Thymus (tissue), 11 donors: Measurements from ENCODE around the gene NDUFB3. TPM values are rescaled to one million over a fixed set of nuclear protein-coding genes. Genes with fewer than 3 reads are reported as not detected.

ENCODE experiments used
- DNase-seq, 9 donors: peaks; one replicate each; pipeline ENCODE4 v3.0.0-alpha.2; 2013; ENCODE audit warnings: low spot score in 9 of 9, low read depth in 6 of 9, missing footprints in 1 of 9
- H3K27ac ChIP-seq, 2 donors: one replicate each; pipeline ENCODE4 v1.5.1; 2013; ENCODE audit warnings: control low read depth in 1 of 2, low read depth in 1 of 2, low read length in 1 of 2, mild to moderate bottlenecking in 1 of 2, moderate library complexity in 1 of 2
- H3K27me3 ChIP-seq, 2 donors: one replicate each; pipeline ENCODE4 v1.5.1; 2013; ENCODE audit warnings: low read length in 1 of 2; ENCODE audit not compliant: control insufficient read depth in 2 of 2, insufficient read depth in 1 of 2
- H3K36me3 ChIP-seq, 2 donors: one replicate each; pipeline ENCODE4 v1.5.1; 2013; ENCODE audit warnings: low read length in 1 of 2, mild to moderate bottlenecking in 1 of 2, moderate library complexity in 1 of 2; ENCODE audit not compliant: control insufficient read depth in 2 of 2, insufficient read depth in 2 of 2
- H3K4me1 ChIP-seq, 2 donors: one replicate each; pipeline ENCODE4 v1.5.1; 2013; ENCODE audit warnings: low read length in 2 of 2; ENCODE audit not compliant: control insufficient read depth in 2 of 2, insufficient read depth in 2 of 2
- H3K4me3 ChIP-seq, 2 donors: one replicate each; pipeline ENCODE4 v1.5.1; 2013; ENCODE audit warnings: low read length in 2 of 2, control low read depth in 1 of 2, mild to moderate bottlenecking in 1 of 2
- H3K9me3 ChIP-seq, 2 donors: one replicate each; pipeline ENCODE4 v1.5.1; 2013; ENCODE audit warnings: low read length in 1 of 2, mild to moderate bottlenecking in 1 of 2; ENCODE audit not compliant: control insufficient read depth in 2 of 2, insufficient read depth in 1 of 2
- WGBS: extraction: QIAGEN DNeasy Blood & Tissue Kit; methylation state at CpG from one replicate; pipeline ENCODE4 v1.1.7; 2013; 5-methylcytosine and 5-hydroxymethylcytosine counted together
- polyA plus RNA-seq: library from polyadenylated mRNA; stranded (reverse); fragments of 200-250 nt; gene quantifications from one replicate; pipeline ENCODE4 v1.2.3, GENCODE V29; 2013
- total RNA-seq: library from RNA; stranded (reverse); fragments of 120-200 nt; gene quantifications from one replicate; pipeline ENCODE4 v1.2.4, GENCODE V29; 2013
- donor health status: healthy.

NDUFB3 gene
- total and polyA plus RNA-seq, 2 donors, result 83.0 to 210 TPM

DNA sequence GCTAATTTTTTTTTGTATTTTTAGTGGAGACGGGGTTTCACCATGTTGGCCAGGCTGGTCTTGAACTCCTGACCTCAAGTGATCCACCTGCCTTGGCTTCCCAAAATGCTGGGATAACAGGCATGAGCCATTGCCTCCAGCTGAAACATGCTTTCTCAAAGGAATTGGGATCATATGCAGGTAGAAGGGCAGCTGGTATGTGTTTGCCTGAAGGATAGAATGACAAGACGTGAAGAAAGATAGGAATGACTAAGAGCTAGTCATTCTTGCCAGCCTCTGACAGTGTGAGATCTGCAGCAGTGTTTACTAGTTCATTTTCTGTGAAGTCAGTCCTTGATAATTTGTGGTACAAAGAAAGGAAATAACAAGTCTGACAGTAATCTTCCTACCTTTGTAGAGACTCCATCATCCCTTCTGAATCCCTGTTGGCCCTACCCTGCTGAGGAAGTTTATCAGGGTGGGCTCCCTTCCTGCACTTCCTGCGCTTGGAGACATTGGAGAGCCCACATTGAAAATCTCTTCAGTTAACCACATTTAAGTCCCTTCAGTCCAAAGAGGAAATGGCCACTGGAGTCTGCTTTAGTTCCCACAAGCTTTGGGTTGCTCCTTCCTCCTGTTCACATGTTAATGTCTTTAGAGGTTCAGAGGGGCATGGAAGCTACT, 58.9 kb downstream of the NDUFB3 start:
- Histone ChIP-seq H3K9me3 (no peaks in the 10 kb centered on the region), H3K27ac (peak overlapping the region; percentile 65 to 77), H3K4me1 (peaks cover 25 to 45% of the 10 kb centered on the region in 2 donors), H3K4me3 (no peak overlapping the region), H3K36me3 (peaks cover 22 to 41% of the 10 kb centered on the region in 2 donors), H3K27me3 (no peaks in the 10 kb centered on the region)
- peak in 1 of 9 donors; percentile 31 for DNase-seq
- WGBS, result 92% methylated on average over 3 of the region's 3 CpGs

DNA sequence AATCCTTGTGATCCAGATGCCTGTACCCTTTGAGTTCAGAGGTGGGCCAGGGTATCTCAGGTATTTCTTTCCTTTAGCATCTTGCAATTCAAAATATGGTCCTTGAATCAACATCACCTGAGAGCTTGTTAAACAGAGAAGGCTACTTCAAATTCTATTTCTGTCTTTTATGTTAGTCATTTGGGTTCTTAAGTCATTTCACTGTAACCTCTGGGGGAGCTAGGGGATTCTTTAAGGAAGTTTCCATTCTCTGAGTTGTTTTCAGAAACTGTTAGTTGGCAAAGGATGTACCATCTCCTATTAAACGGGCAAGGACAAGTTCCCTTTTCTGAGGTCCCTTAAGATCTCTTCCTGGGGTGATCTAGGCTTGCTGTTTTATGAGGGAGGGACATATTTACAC, 60.7 kb downstream of the NDUFB3 start:
- H3K9me3 ChIP-seq, result no peaks in the 10 kb centered on the region
- H3K4me1 ChIP-seq, result peaks cover 8 to 26% of the 10 kb centered on the region in 2 donors
- 17% methylated on average over 1 of the region's 1 CpG for WGBS
- no peak overlapping the region for H3K4me3 ChIP-seq
- no peak overlapping the region for H3K27ac ChIP-seq
- H3K36me3 ChIP-seq, result peaks cover 40 to 59% of the 10 kb centered on the region in 2 donors
- no peak for DNase-seq
- H3K27me3 ChIP-seq, result no peaks in the 10 kb centered on the region

Other genes with a start within 250 kb of the NDUFB3 start
- gene CLK1, start 207.3 kb upstream of the NDUFB3 start, total RNA-seq, result 295 TPM
- 1,486 TPM for gene CLK1, start 207.3 kb upstream of the NDUFB3 start, polyA plus RNA-seq
- 47.1 TPM for gene PPIL3, start 182.9 kb upstream of the NDUFB3 start, total RNA-seq
- gene PPIL3, start 182.9 kb upstream of the NDUFB3 start, polyA plus RNA-seq, result 32.6 TPM
- gene NIF3L1, start 182.6 kb upstream of the NDUFB3 start, total RNA-seq, result 43.2 TPM
- gene NIF3L1, start 182.6 kb upstream of the NDUFB3 start, polyA plus RNA-seq, result 26.2 TPM
- gene ORC2, start 108.3 kb upstream of the NDUFB3 start, total RNA-seq, result 19.4 TPM
- gene ORC2, start 108.3 kb upstream of the NDUFB3 start, polyA plus RNA-seq, result 16.5 TPM
- 8.9 TPM for gene HYCC2, start 330 bp upstream of the NDUFB3 start, total RNA-seq
- gene HYCC2, start 330 bp upstream of the NDUFB3 start, polyA plus RNA-seq, result 8.5 TPM
- 58.5 TPM for gene CFLAR, start 44.2 kb downstream of the NDUFB3 start, total RNA-seq
- gene CFLAR, start 44.2 kb downstream of the NDUFB3 start, polyA plus RNA-seq, result 84.5 TPM
- 12.2 TPM for gene CASP10, start 111.1 kb downstream of the NDUFB3 start, total RNA-seq
- gene CASP10, start 111.1 kb downstream of the NDUFB3 start, polyA plus RNA-seq, result 7.7 TPM
- 49.4 TPM for gene CASP8, start 188.5 kb downstream of the NDUFB3 start, total RNA-seq
- 41.1 TPM for gene CASP8, start 188.5 kb downstream of the NDUFB3 start, polyA plus RNA-seq